GM12878 (cell line): ENCODE data around the gene SPINT2. TPM values are rescaled to one million over a fixed set of nuclear protein-coding genes. Genes with fewer than 3 reads are reported as not detected.

Experiments used
- ATAC-seq: fragments of 200-7000 bp; cut with Tn5 transposase; 3 replicates; pipeline ENCODE4 v1.9.1; 2020; ENCODE audit warnings: mild to moderate bottlenecking, moderate library complexity
- BruUV-seq: library from RNA; stranded (reverse); fragments of 400-500 nt; replicated peaks from 2 replicates; lab custom pipeline; 2021; lab: Mats Ljungman, UMichigan
- CTCF ChIA-PET: fragments of 300-600 bp; sonication (Branson Sonifier 250); formaldehyde crosslinking; extraction: SDS; loops from one replicate; lab custom pipeline; 2021; ENCODE audit warnings: inconsistent platforms; lab: Yijun Ruan, JAX
- POLR2A ChIA-PET: fragments of 350-600 bp; formaldehyde crosslinking; extraction: SDS; loops from one replicate; lab custom pipeline; 2021; ENCODE audit warnings: inconsistent platforms; lab: Charles Lee
- RAD21 ChIA-PET: fragments of 300-600 bp; sonication (Branson Sonifier 250); formaldehyde crosslinking; loops from one replicate; lab custom pipeline; 2023; ENCODE audit warnings: antibody characterized with exemption; ENCODE audit not compliant: unreplicated experiment; lab: Charles Lee
- SMC1A ChIA-PET: fragments of 300-600 bp; sonication (Branson Sonifier 250); formaldehyde crosslinking; loops from one replicate; lab custom pipeline; 2023; ENCODE audit not compliant: unreplicated experiment, uncharacterized antibody; lab: Charles Lee
- DNase-seq: peaks from one replicate; pipeline ENCODE4 v3.0.0-alpha.2; 2011; ENCODE audit warnings: low read depth, low spot score
- FAIRE-seq: peaks from 3 replicates; lab custom pipeline; 2011; peaks lifted over from hg19 to GRCh38; lab: Jason Lieb, UNC
- H2AFZ ChIP-seq: 2 replicates; pipeline ENCODE4 v1.6.0; 2011; ENCODE audit warnings: low read depth, low read length, control low read depth; ENCODE audit not compliant: control insufficient read depth
- H3K27ac ChIP-seq: 2 replicates; pipeline ENCODE4 v1.5.1; 2011; ENCODE audit warnings: control low read depth; ENCODE audit not compliant: control insufficient read depth, insufficient read depth
- H3K27me3 ChIP-seq, 2 experiments: replicated peaks in 1 of 2; 2 replicates each; pipeline versions ENCODE4 v1.6.0 to v1.6.1; 2011; ENCODE audit warnings: low read length in 1 of 2; ENCODE audit not compliant: control insufficient read depth in 2 of 2, insufficient read depth in 2 of 2
- H3K36me3 ChIP-seq, 2 experiments: 2 replicates each; pipeline ENCODE4 v1.5.1; 2011; ENCODE audit warnings: low read length in 1 of 2; ENCODE audit not compliant: control insufficient read depth in 2 of 2, insufficient read depth in 2 of 2
- H3K4me1 ChIP-seq: 2 replicates; pipeline ENCODE4 v1.6.1; 2011; ENCODE audit warnings: mild to moderate bottlenecking, low read length, moderate library complexity, mixed read lengths; ENCODE audit not compliant: control insufficient read depth, insufficient read depth
- H3K4me2 ChIP-seq: 2 replicates; pipeline ENCODE4 v1.6.0; 2011; ENCODE audit warnings: control low read depth; ENCODE audit not compliant: control insufficient read depth, insufficient read depth
- H3K4me3 ChIP-seq: fragments of 200-600 bp; sonication (generic); 2 replicates; pipeline ENCODE4 v1.5.1; 2016
- H3K79me2 ChIP-seq: 2 replicates; pipeline ENCODE4 v1.6.0; 2011; ENCODE audit warnings: low read length; ENCODE audit not compliant: control insufficient read depth, insufficient read depth
- H3K9ac ChIP-seq: 2 replicates; pipeline ENCODE4 v1.8.0; 2011; ENCODE audit warnings: low read length, control low read depth, mixed read lengths; ENCODE audit not compliant: control insufficient read depth, insufficient read depth
- H3K9me3 ChIP-seq: replicated peaks from 3 replicates; pipeline ENCODE4 v1.5.1; 2011; ENCODE audit warnings: mild to moderate bottlenecking, low read length; ENCODE audit not compliant: control insufficient read depth, insufficient read depth
- H4K20me1 ChIP-seq: 2 replicates; pipeline ENCODE4 v1.6.0; 2011; ENCODE audit not compliant: control insufficient read depth, insufficient read depth
- DPF2 ChIP-seq: fragments of 450-650 bp; IDR thresholded peaks from 2 replicates; pipeline ENCODE4 v1.6.1; 2017; ENCODE audit warnings: mild to moderate bottlenecking
- NBN ChIP-seq: fragments of 450-650 bp; IDR thresholded peaks from 2 replicates; pipeline ENCODE4 v1.6.1; 2016
- NFYB ChIP-seq: IDR thresholded peaks from 2 replicates; pipeline ENCODE4 v1.6.1; 2011; ENCODE audit warnings: low read depth, mild to moderate bottlenecking, low read length, improper control_type of control experiment, moderate library complexity; ENCODE audit not compliant: insufficient read depth
- RCOR1 ChIP-seq: conservative IDR thresholded peaks from 2 replicates; pipeline ENCODE4 v1.6.1; 2012; ENCODE audit warnings: low read depth, low read length, improper control_type of control experiment
- SIN3A ChIP-seq: IDR thresholded peaks from 2 replicates; pipeline ENCODE4 v1.6.1; 2012; ENCODE audit warnings: low read depth, low read length, improper control_type of control experiment
- SRF ChIP-seq, 2 experiments: IDR thresholded peaks; 2 replicates each; pipeline ENCODE4 v1.6.1; 2011; ENCODE audit warnings: low read depth in 2 of 2, low read length in 2 of 2, mild to moderate bottlenecking in 1 of 2, moderate library complexity in 1 of 2
- STAT1 ChIP-seq: fragments of 450-650 bp; conservative IDR thresholded peaks from 2 replicates; pipeline ENCODE4 v1.6.1; 2014; ENCODE audit warnings: antibody characterized with exemption, mild to moderate bottlenecking
- TARDBP ChIP-seq: IDR thresholded peaks from 2 replicates; pipeline ENCODE4 v1.6.1; 2016; ENCODE audit warnings: borderline replicate concordance
- TBL1XR1 ChIP-seq: IDR thresholded peaks from 2 replicates; pipeline ENCODE4 v1.6.1; 2012; ENCODE audit warnings: low read depth, low read length, improper control_type of control experiment
- WGBS: methylation state at CpG from one replicate; pipeline ENCODE4 v1.1.6; 2016; ENCODE audit warnings: low lambda C conversion rate; ENCODE audit not compliant: insufficient replicate concordance, insufficient coverage; ENCODE audit errors: missing lambda C conversion rate; 5-methylcytosine and 5-hydroxymethylcytosine counted together
- in situ Hi-C: fragments of 300-500 bp; cut with MboI; formaldehyde crosslinking; loops from 9 replicates; pipeline ENCODE4 v1.14.3; 2018; ENCODE audit warnings: mixed read lengths
- intact Hi-C: fragments of 100-400 bp; cut with micrococcal nuclease; formaldehyde crosslinking; loops from one replicate; pipeline ENCODE4 v1.14.2; 2022; ENCODE audit not compliant: unreplicated experiment
- polyA plus RNA-seq, 11 experiments: library from polyadenylated mRNA; depleted of rRNA in 4 of 11; unstranded in 6 of 11; stranded (reverse) in 5 of 11; fragments of >200 nt; fragmentation: Nextera tagmentation in 4 of 11; fragmentation: Illumina TruSeq in 1 of 11; extraction: Ambion mirVana in 4 of 11; extraction: Trizol in 1 of 11; gene quantifications; 1 replicate in 1 of 11; 2 replicates in 10 of 11; pipeline versions ENCODE4 v1.2.1 to v1.2.3, GENCODE V29; 2011 to 2016; ENCODE audit warnings: inconsistent platforms in 2 of 11, missing spikeins in 2 of 11, low read depth in 1 of 11
- total RNA-seq, 4 experiments: library from RNA; depleted of rRNA in 3 of 4; stranded (reverse); fragments of >200 nt in 3 of 4; fragmentation: Illumina TruSeq in 1 of 4; extraction: Trizol in 1 of 4; gene quantifications; 2 replicates each; pipeline versions ENCODE4 v1.2.1 to v1.2.3, GENCODE V29; 2013 to 2021
- TF ChIP-seq, protein P1 (sequence below): IDR thresholded peaks from 2 replicates; pipeline ENCODE4 v1.6.1; 2011; ENCODE audit warnings: borderline replicate concordance, low read depth, mild to moderate bottlenecking, moderate library complexity, low read length; ENCODE audit not compliant: insufficient read depth, poor library complexity, severe bottlenecking
- TF ChIP-seq, protein P2 (sequence below): fragments of 450-650 bp; IDR thresholded peaks from 2 replicates; pipeline ENCODE4 v1.6.1; 2017; ENCODE audit warnings: mild to moderate bottlenecking, low read depth, inconsistent platforms; ENCODE audit not compliant: poor library complexity, severe bottlenecking

SPINT2 gene
- total and polyA plus RNA-seq, 10 of the 15 experiments (the other 5 are each of a cell fraction or from before 2014, with no cell fraction given) = 0.15 to 26.5 (median 17.5) TPM

DNA sequence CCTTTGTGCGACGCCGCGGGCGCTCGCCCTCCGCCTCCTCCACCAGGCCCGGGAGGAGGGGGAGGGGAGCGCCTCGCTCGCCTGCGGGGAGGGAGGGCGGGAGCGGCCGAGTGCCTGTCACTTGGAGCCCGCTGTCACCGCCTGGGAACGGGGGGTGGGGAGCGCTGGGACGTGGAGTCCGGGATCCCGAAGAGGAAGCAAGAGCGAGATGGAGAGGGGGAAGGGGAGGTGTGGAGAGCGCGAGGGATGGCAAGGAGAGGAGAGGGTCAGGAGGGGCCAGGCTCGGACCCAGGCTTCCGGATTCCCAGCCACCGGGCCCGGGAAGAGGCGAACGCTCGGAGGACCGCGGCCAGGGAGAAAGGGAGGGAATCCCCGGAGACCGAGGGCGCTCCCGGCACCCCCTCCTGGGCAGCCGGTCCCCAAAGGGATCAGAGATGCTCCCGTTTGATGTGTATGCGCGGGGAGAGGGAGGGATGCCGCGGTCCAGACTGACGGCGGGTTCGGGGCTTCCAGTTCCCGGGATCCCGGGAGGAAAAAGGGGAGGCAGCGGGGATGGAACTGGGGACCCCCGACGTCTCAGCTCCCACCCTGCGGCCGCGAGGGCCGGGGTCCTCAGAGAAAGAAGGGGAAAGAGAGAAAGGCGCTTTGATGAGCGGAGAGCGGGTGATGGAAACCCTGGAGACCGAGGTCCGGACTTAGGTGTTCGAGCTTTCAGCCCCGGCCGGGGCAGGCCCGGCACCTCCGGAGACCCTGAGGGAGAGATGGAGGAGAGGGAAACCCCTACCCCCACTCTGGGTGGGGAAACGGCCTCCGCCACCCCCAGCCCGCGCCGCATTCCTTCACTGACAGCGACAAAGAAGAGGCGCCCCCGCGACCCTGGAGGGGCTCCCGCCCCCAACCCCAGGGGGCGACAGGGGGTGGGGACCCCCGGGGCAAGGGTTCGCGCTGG lies 35.6 kb upstream of the SPINT2 start:
- Histone ChIP-seq H3K4me3 (peak overlapping the region; percentile 41; the same call in 1 of the 2 replicates), H3K27ac (no peak overlapping the region), H3K4me1 (0 out of 2 replicates have a peak, but pooled peaks cover 4% of the 10 kb centered on the region), H4K20me1 (no peaks in the 10 kb centered on the region), H3K36me3 (no peaks in the 10 kb centered on the region), H3K4me2 (peak overlapping the region; percentile 50), H3K27me3 (peaks cover 6 to 8% of the 10 kb centered on the region in 2 experiments; a peak in 3 of 4 replicates), H2AFZ (no peak overlapping the region), H3K9me3 (no peaks in the 10 kb centered on the region), H3K9ac (no peak overlapping the region), H3K79me2 (no peaks in the 10 kb centered on the region)
- TF ChIP-seq TARDBP (no peak), NBN (no peak)
- in situ Hi-C loops (no loop called here), intact Hi-C loops (loop anchor here (5.0 kb wide), 1 partner anchor 331 kb away; no protein-coding TSS in a partner anchor)
- SMC1A ChIA-PET = no interaction called here
- WGBS = 7% methylated on average over 48 of the region's 80 CpGs
- CTCF ChIA-PET = no interaction called here
- no peak for DNase-seq
- no peak for FAIRE-seq
- RAD21 ChIA-PET = no interaction called here
- POLR2A ChIA-PET = no interaction called here
- no TSS peak for BruUV-seq
- ATAC-seq = no peak

- peaks cover 6 to 8% of the 10 kb centered on the region in 2 experiments; a peak in 3 of 4 replicates for H3K27me3 ChIP-seq
- BruUV-seq = no TSS peak
- H4K20me1 ChIP-seq = no peaks in the 10 kb centered on the region
- no peak overlapping the region for H3K4me3 ChIP-seq
- ChIA-PET RAD21 (interaction anchor here (1.0 kb wide), 1 partner anchor 327 kb away, joined by 4 read pairs; no protein-coding TSS in a partner anchor), POLR2A (no interaction called here), CTCF (interaction anchor here (1.1 to 3.2 kb wide), 2 partner anchors 105 to 327 kb away, joined by 4 to 13 read pairs; no protein-coding TSS in a partner anchor), SMC1A (no interaction called here)
- H3K36me3 ChIP-seq = no peaks in the 10 kb centered on the region
- H3K4me2 ChIP-seq = no peak overlapping the region
- peak; percentile 92 for ATAC-seq
- DNase-seq = no peak
- H2AFZ ChIP-seq = no peak overlapping the region
- 0 out of 2 replicates have a peak, but pooled peaks cover under 1% of the 10 kb centered on the region for H3K4me1 ChIP-seq
- in situ Hi-C loops (loop anchor here (5.0 kb wide), 1 partner anchor 327 kb away; no protein-coding TSS in a partner anchor), intact Hi-C loops (loop anchor here (5.0 kb wide), 2 partner anchors 158 to 332 kb away; partner anchors contain the start of genes GGN and SPRED3)
- 0% methylated on average over 14 of the region's 54 CpGs for WGBS
- H3K9ac ChIP-seq = no peak overlapping the region
- H3K79me2 ChIP-seq = no peaks in the 10 kb centered on the region
- no peak for FAIRE-seq
- no peak overlapping the region for H3K27ac ChIP-seq
- no peaks in the 10 kb centered on the region for H3K9me3 ChIP-seq
- no peak for TF ChIP-seq STAT1
- TF ChIP-seq RCOR1 = peak; percentile 84; the same call in 1 of the 2 replicates
- TF ChIP-seq TBL1XR1 = no peak
- no peak for TF ChIP-seq SIN3A
- peak; percentile 65; the same call in 1 of the 2 replicates for TF ChIP-seq NFYB
- TF ChIP-seq, protein P1, sequence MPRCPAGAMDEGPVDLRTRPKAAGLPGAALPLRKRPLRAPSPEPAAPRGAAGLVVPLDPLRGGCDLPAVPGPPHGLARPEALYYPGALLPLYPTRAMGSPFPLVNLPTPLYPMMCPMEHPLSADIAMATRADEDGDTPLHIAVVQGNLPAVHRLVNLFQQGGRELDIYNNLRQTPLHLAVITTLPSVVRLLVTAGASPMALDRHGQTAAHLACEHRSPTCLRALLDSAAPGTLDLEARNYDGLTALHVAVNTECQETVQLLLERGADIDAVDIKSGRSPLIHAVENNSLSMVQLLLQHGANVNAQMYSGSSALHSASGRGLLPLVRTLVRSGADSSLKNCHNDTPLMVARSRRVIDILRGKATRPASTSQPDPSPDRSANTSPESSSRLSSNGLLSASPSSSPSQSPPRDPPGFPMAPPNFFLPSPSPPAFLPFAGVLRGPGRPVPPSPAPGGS = no peak
- no peak for TF ChIP-seq DPF2
- TF ChIP-seq, protein P2, sequence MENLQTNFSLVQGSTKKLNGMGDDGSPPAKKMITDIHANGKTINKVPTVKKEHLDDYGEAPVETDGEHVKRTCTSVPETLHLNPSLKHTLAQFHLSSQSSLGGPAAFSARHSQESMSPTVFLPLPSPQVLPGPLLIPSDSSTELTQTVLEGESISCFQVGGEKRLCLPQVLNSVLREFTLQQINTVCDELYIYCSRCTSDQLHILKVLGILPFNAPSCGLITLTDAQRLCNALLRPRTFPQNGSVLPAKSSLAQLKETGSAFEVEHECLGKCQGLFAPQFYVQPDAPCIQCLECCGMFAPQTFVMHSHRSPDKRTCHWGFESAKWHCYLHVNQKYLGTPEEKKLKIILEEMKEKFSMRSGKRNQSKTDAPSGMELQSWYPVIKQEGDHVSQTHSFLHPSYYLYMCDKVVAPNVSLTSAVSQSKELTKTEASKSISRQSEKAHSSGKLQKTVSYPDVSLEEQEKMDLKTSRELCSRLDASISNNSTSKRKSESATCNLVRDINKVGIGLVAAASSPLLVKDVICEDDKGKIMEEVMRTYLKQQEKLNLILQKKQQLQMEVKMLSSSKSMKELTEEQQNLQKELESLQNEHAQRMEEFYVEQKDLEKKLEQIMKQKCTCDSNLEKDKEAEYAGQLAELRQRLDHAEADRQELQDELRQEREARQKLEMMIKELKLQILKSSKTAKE = no peak
- TF ChIP-seq SRF (IDR thresholded peaks at IDR 0.05; ENCODE audit: low read depth in 2 of 2, low read length in 2 of 2) = no peak
Observed at GRCh38 chr19:38229585-38230073, 34.7 kb upstream of the SPINT2 start.
